NCI-H146 treated with DMSO at 0.1 percent for 48 hours (cell line): Measurements from ENCODE around the gene ARHGAP20.

ENCODE experiments used
- DNase-seq: peaks from one replicate; lab custom pipeline; 2025; ENCODE audit not compliant: unreplicated experiment; lab: John Stamatoyannopoulos, UW

The ARHGAP20 gene

GRCh38 chr11:110613197-110613918, 98.9 kb downstream of the ARHGAP20 start:
- DNase-seq = no peak

- DNase-seq = no peak
Measured at GRCh38 chr11:110606415-110606814, 105.8 kb downstream of the ARHGAP20 start.

GRCh38 chr11:110601936-110602335, 110.3 kb downstream of the ARHGAP20 start:
- no peak for DNase-seq

- DNase-seq = no peak
Measured at GRCh38 chr11:110600322-110600721, 111.9 kb downstream of the ARHGAP20 start.

- DNase-seq = no peak
Measured at GRCh38 chr11:110599207-110599606, 113.0 kb downstream of the ARHGAP20 start.

- no peak for DNase-seq
Measured at GRCh38 chr11:110598725-110599124, 113.5 kb downstream of the ARHGAP20 start.

- DNase-seq = no peak
Measured at GRCh38 chr11:110587972-110588371, 124.3 kb downstream of the ARHGAP20 start.

- DNase-seq = no peak
Measured at GRCh38 chr11:110587129-110587528, 125.1 kb downstream of the ARHGAP20 start.

- no peak for DNase-seq
Measured at GRCh38 chr11:110584150-110584549, 128.1 kb downstream of the ARHGAP20 start.

GRCh38 chr11:110582728-110583432, 129.4 kb downstream of the ARHGAP20 start:
- no peak for DNase-seq

GRCh38 chr11:110580571-110580970, 131.7 kb downstream of the ARHGAP20 start:
- DNase-seq = no peak

GRCh38 chr11:110573411-110573810, 138.8 kb downstream of the ARHGAP20 start:
- DNase-seq = no peak

- DNase-seq = no peak
Measured at GRCh38 chr11:110571081-110571720, 141.0 kb downstream of the ARHGAP20 start.

GRCh38 chr11:110566577-110566976, 145.7 kb downstream of the ARHGAP20 start:
- DNase-seq = no peak

- DNase-seq = no peak
Measured at GRCh38 chr11:110565357-110566336, 146.6 kb downstream of the ARHGAP20 start.

GRCh38 chr11:110564676-110565356, 147.4 kb downstream of the ARHGAP20 start:
- no peak for DNase-seq

- no peak for DNase-seq
Measured at GRCh38 chr11:110544779-110545178, 167.5 kb downstream of the ARHGAP20 start.

GRCh38 chr11:110538154-110538553, 174.1 kb downstream of the ARHGAP20 start:
- DNase-seq = no peak

GRCh38 chr11:110530900-110531741, 181.1 kb downstream of the ARHGAP20 start:
- no peak for DNase-seq
